Activated naive CD4-positive, alpha-beta T cell treated with anti-CD3 and anti-CD28 coated beads for 36 hours (primary cell): Measurements from ENCODE around the gene MTHFD1L. TPM values are rescaled to one million over a fixed set of nuclear protein-coding genes. Genes with fewer than 3 reads are reported as not detected.
"Not testable (repeated sequence)": the region's sequence is repeated elsewhere in the genome, so short reads cannot be mapped to it uniquely, and the experiment has no call there.

ENCODE experiments used
- CTCF ChIA-PET: fragments of 350-600 bp; sonication (Branson Sonifier 250); formaldehyde crosslinking; loops from one replicate; lab custom pipeline; 2021; ENCODE audit warnings: antibody characterized with exemption; lab: Charles Lee
- DNase-seq: peaks from one replicate; pipeline ENCODE4 v3.0.0-alpha.2; 2020
- H3K27ac Mint-ChIP-seq: one replicate; pipeline ENCODE4 v1.8.0; 2021; ENCODE audit warnings: mild to moderate bottlenecking, mixed read lengths
- H3K27me3 Mint-ChIP-seq: one replicate; pipeline ENCODE4 v1.8.0; 2021; ENCODE audit warnings: low read depth, mixed read lengths
- H3K36me3 Mint-ChIP-seq: one replicate; pipeline ENCODE4 v1.8.0; 2021; ENCODE audit warnings: low read depth, mixed read lengths
- H3K4me1 Mint-ChIP-seq: one replicate; pipeline ENCODE4 v1.8.0; 2021; ENCODE audit warnings: low read depth, mixed read lengths
- H3K4me3 Mint-ChIP-seq: one replicate; pipeline ENCODE4 v1.8.0; 2021; ENCODE audit warnings: mild to moderate bottlenecking, moderate library complexity, mixed read lengths
- H3K9me3 Mint-ChIP-seq: one replicate; pipeline ENCODE4 v1.8.0; 2021; ENCODE audit warnings: mixed read lengths
- intact Hi-C: fragments of 100-400 bp; cut with micrococcal nuclease; formaldehyde crosslinking; loops from one replicate; pipeline ENCODE4 v1.15.1; 2023
- total RNA-seq, 2 experiments: library from RNA; stranded (reverse); gene quantifications; one replicate each; pipeline ENCODE4 v1.2.3, GENCODE V29; 2021

The MTHFD1L gene
- total RNA-seq, 2 experiments from 2014 or later, result 181 to 194 TPM

DNA sequence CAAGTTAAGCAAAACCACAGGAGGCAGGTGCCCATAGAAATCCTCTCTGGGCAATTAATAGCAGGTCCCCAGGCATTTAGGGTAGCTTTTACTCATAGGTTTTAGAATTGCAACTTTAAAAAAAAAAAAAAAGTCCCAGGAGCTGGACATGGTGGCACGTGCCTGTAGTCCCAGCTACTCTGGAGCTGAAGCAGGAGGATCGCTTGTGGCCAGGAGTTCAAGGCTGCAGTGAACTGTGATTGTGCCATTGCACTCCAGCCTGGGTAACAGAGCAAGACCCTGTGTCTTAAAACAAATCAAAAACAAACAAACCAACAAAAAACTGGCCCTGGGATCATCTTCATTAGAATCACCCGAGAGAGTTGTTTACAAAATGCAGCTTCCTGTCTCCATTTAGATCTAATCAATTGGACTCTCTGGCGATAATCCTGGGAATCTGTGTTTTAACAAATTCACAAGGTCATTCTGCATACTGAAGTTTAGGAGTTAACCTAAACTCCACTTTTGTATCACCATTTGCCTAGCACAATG is 242.5 kb downstream of the MTHFD1L start:
- peaks cover 9% of the 10 kb centered on the region for H3K36me3 Mint-ChIP-seq
- H3K4me3 Mint-ChIP-seq, result no peak overlapping the region
- H3K27ac Mint-ChIP-seq, result no peak overlapping the region
- no peaks in the 10 kb centered on the region for H3K4me1 Mint-ChIP-seq
- peaks cover 4% of the 10 kb centered on the region for H3K27me3 Mint-ChIP-seq
- intact Hi-C loops, result no loop called here
- CTCF ChIA-PET, result no interaction called here
- no peaks in the 10 kb centered on the region for H3K9me3 Mint-ChIP-seq
- DNase-seq, result no peak

DNA sequence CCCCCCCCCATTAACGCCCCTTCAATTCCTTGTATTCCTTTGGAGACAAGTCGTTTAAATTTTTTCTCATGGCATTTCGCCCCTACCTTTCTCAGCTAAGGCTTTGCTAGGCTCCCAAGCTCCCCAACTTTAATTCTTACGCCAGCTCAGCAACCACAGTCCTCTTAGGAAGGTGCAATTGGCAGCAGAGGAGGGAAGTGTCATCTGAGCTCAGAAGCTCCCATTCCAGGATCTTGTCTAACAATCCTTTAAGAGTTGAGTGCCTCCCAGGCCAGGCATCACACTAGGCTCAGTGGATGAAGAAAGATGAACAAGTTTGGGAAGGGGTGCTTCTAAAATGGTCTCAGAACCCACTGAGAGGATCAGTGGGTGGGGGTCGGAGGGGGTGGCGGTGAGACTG is 243.0 kb downstream of the MTHFD1L start:
- DNase-seq, result no peak
- intact Hi-C loops, result no loop called here
- Mint-ChIP-seq H3K27me3 (peaks cover 4% of the 10 kb centered on the region), H3K4me1 (no peaks in the 10 kb centered on the region), H3K4me3 (no peak overlapping the region), H3K9me3 (no peaks in the 10 kb centered on the region), H3K27ac (no peak overlapping the region), H3K36me3 (peaks cover 5% of the 10 kb centered on the region)
- CTCF ChIA-PET, result no interaction called here

DNA sequence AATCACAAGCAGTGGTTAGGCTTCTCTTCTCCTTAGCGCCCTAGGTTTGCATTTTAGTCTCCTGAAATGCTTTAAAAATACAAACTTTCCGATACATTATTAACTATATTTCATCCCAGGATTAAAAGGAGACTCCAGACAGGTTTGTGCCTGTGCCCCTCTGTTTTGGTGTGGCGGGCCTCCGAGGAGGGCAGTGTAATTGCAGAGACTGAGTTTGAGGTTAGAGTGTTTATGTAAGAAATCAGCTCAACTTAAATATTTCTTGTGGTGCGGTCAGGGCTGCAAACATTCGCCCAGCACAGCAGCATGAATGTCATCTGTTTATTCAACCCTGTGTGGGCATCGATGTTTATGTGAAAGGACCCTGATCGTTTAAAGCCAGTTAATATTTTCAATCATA is 243.9 kb downstream of the MTHFD1L start:
- Mint-ChIP-seq H3K27me3 (peaks cover 4% of the 10 kb centered on the region), H3K27ac (no peak overlapping the region), H3K9me3 (no peaks in the 10 kb centered on the region), H3K4me1 (no peaks in the 10 kb centered on the region), H3K36me3 (peaks cover 2% of the 10 kb centered on the region), H3K4me3 (no peak overlapping the region)
- CTCF ChIA-PET, result interaction anchor here (0.6 kb wide), 1 partner anchor 43 kb away, joined by 5 read pairs; no protein-coding TSS in a partner anchor
- no peak for DNase-seq
- intact Hi-C loops, result no loop called here

DNA sequence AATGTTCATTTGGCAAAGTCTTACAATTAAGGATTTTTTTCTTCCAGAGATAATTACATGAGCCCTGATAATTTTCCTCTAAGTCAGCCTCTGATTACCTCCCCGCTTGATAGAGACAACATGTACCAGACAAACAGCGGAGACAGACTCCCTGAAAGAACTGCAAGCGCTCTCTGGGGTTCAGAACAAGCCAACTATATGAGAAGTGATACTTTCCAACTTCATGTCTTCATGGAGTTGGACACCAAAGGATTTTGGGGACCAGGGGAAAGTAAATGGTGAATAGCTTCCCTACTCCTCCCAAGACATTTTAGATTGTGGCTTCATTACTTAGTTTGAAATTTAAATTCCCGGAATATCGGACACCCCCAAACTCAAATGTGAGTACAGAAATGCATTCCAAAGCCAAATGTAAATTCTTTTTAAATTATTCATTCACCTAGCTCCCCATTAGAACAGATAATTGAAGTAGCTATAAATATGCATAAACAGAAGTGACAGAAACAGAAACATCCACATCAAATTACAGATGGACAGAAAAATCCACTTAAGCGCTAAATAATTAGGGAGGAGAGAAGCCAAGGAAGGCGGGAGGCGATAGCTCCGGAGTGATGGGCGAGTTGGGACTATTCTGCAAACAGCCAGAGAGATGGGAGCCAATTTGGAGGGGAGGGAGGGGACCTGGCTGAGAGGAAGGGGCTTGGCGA is 244.5 kb downstream of the MTHFD1L start:
- intact Hi-C loops, result no loop called here
- DNase-seq, result no peak
- Mint-ChIP-seq H3K27ac (no peak overlapping the region), H3K27me3 (peaks cover 4% of the 10 kb centered on the region), H3K4me1 (no peaks in the 10 kb centered on the region), H3K9me3 (no peaks in the 10 kb centered on the region), H3K4me3 (no peak overlapping the region), H3K36me3 (peaks cover under 1% of the 10 kb centered on the region)
- CTCF ChIA-PET, result interaction anchor here (0.7 kb wide), 1 partner anchor 226 kb away, joined by 3 read pairs; no protein-coding TSS in a partner anchor

DNA sequence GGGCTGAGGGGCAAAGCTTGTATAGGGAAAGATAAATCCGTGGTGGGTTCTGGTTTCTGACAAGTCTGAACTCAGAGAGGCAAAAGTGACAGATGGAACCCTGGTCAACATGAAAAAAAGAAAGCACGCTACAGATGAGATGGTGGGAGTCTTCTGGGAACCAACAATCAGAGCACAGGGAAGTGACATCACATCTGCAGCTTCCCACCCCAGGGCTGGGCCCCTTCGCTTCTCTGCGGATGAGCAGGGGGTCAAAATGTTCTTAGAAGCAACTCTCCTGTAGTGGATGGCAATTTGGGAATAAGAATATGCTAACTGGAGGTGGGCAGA is 245.0 kb downstream of the MTHFD1L start:
- intact Hi-C loops, result no loop called here
- peaks cover 1% of the 10 kb centered on the region for H3K9me3 Mint-ChIP-seq
- no peaks in the 10 kb centered on the region for H3K36me3 Mint-ChIP-seq
- CTCF ChIA-PET, result interaction anchor here (0.7 kb wide), 1 partner anchor 225 kb away, joined by 3 read pairs; no protein-coding TSS in a partner anchor
- H3K27ac Mint-ChIP-seq, result no peak overlapping the region
- no peaks in the 10 kb centered on the region for H3K4me1 Mint-ChIP-seq
- H3K4me3 Mint-ChIP-seq, result no peak overlapping the region
- peaks cover 4% of the 10 kb centered on the region for H3K27me3 Mint-ChIP-seq
- DNase-seq, result no peak

DNA sequence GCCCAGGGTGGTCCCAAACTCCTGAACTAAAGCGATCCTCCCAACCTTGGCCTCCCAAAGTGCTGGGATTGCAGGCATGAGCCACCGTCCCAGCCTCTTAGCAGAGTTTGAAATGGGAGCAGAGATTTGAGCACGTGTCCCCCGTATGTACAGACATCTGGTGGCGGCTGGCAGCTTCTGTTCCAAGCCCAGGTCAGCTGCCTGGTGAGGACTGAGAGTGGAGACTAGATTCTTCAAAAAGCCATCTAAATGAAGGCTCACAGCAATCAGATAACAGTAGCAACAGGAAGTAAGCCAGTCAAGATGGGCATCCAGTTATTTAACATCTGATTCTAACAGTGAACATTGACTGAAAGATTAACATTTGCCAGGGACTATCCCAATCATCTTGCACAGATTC is 246.2 kb downstream of the MTHFD1L start:
- DNase-seq, result no peak
- Mint-ChIP-seq H3K27ac (no peak overlapping the region), H3K27me3 (peaks cover 4% of the 10 kb centered on the region), H3K9me3 (peaks cover 1% of the 10 kb centered on the region), H3K4me3 (no peak overlapping the region), H3K36me3 (no peaks in the 10 kb centered on the region), H3K4me1 (no peaks in the 10 kb centered on the region)
- intact Hi-C loops, result no loop called here
- CTCF ChIA-PET, result interaction anchor here (1.3 kb wide), 1 partner anchor 213 kb away, joined by 3 read pairs; no protein-coding TSS in a partner anchor

DNA sequence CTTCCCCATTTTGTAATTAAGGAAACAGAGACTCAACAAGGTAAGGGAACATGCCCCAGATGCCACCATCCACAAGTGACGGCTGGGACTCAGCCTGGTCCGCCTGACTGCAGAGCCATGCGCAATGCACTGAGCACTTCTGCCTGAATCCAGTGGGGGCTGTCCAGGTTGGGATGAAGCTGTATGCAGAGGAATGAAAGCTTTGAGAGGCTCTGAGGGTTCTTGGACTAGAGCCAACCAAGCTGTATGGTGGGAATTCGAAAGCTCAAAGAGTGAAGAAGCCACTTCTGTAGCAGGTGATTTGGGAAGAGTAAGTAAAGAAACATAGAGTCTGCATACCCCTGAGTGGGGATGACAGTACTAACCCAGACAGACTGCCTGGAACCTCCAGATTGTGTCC is 246.6 kb downstream of the MTHFD1L start:
- H3K9me3 Mint-ChIP-seq, result peaks cover 1% of the 10 kb centered on the region
- no peak overlapping the region for H3K27ac Mint-ChIP-seq
- no peak overlapping the region for H3K4me3 Mint-ChIP-seq
- H3K4me1 Mint-ChIP-seq, result no peaks in the 10 kb centered on the region
- intact Hi-C loops, result no loop called here
- no peak for DNase-seq
- H3K36me3 Mint-ChIP-seq, result no peaks in the 10 kb centered on the region
- CTCF ChIA-PET, result interaction anchor here (1.3 kb wide), 1 partner anchor 212 kb away, joined by 3 read pairs; no protein-coding TSS in a partner anchor
- peaks cover 4% of the 10 kb centered on the region for H3K27me3 Mint-ChIP-seq

DNA sequence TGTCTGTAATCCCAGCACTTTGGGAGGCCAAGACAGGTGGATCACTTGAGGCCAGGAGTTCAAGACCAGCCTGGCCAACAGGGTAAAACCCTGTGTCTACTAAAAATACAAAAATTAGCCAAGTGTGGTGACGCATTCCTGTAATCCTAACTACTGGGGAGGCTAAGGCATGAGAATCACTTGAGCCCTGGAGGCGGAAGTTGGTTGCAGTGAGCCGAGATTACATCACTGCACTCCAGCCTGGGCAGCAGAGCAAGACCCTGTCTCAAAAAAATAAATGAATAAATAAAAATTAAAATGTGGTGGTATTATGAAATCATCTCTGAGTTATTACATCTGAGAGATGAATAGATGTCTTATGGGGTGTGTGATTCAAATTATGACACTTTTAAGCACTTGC is 247.4 kb downstream of the MTHFD1L start:
- H3K27me3 Mint-ChIP-seq, H3K9me3 Mint-ChIP-seq, intact Hi-C loops, H3K36me3 Mint-ChIP-seq, H3K4me3 Mint-ChIP-seq, H3K27ac Mint-ChIP-seq, CTCF ChIA-PET, H3K4me1 Mint-ChIP-seq, DNase-seq: not testable (repeated sequence)

DNA sequence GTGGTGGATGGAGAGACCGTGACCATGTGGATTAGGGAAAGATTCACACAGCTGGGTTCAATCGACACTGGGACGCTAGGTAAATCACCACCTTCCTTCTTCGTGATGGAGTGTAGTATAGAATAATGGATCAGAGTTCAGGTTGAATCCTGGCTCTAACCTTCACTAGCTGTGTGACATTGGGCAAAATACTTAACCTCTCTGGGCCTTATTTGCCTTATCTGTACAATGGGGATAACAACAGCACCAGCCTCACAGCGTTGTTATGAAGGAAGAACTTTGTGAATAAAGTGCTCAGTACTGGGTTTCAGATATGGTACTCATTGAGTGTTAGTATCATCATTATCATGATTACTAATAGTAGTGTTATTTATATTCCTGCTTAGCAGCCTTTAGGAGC is 248.1 kb downstream of the MTHFD1L start:
- Mint-ChIP-seq H3K27me3 (peaks cover under 1% of the 10 kb centered on the region), H3K4me1 (no peaks in the 10 kb centered on the region), H3K27ac (no peak overlapping the region), H3K36me3 (no peaks in the 10 kb centered on the region), H3K9me3 (peaks cover 1% of the 10 kb centered on the region), H3K4me3 (no peak overlapping the region)
- CTCF ChIA-PET, result no interaction called here
- intact Hi-C loops, result no loop called here
- no peak for DNase-seq

DNA sequence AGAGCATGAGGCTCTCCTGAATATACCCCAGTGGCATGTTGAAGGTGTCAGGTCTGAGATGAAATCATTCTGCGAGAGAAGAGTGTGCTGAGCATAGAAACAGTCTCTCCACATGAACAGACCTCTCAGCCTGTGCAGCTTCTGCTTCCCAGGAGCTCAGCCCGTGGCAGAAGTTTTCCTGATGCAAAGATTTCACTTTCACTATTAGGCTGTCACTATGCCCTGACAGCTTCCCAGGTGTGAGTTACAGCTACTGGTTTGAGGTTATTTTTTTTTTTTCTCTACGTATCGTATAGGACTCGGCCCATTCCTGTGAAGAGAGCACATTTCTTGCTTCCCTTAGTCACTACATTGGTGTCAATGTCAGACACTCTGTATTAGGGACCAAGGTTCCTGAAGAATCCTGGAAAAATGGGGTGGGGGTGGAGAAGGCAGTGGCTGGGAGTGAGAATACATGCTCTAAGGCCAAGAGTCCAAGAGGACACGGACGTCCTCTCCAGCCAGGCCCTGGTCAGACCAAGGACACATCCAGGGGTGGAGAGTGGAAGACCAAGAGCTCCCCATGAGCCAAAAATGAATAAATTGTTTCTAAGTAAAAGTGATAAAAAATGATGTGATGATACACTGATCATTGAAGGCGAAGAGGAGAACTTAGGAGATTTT is 253.1 kb downstream of the MTHFD1L start:
- Mint-ChIP-seq H3K4me1 (no peaks in the 10 kb centered on the region), H3K4me3 (no peak overlapping the region), H3K9me3 (peaks cover 1% of the 10 kb centered on the region), H3K36me3 (no peaks in the 10 kb centered on the region), H3K27ac (no peak overlapping the region), H3K27me3 (no peaks in the 10 kb centered on the region)
- intact Hi-C loops, result no loop called here
- CTCF ChIA-PET, result interaction anchor here (0.7 to 1.3 kb wide), 3 partner anchors 54 to 206 kb away, joined by 3 to 4 read pairs (median 3); no protein-coding TSS in a partner anchor
- no peak for DNase-seq

DNA sequence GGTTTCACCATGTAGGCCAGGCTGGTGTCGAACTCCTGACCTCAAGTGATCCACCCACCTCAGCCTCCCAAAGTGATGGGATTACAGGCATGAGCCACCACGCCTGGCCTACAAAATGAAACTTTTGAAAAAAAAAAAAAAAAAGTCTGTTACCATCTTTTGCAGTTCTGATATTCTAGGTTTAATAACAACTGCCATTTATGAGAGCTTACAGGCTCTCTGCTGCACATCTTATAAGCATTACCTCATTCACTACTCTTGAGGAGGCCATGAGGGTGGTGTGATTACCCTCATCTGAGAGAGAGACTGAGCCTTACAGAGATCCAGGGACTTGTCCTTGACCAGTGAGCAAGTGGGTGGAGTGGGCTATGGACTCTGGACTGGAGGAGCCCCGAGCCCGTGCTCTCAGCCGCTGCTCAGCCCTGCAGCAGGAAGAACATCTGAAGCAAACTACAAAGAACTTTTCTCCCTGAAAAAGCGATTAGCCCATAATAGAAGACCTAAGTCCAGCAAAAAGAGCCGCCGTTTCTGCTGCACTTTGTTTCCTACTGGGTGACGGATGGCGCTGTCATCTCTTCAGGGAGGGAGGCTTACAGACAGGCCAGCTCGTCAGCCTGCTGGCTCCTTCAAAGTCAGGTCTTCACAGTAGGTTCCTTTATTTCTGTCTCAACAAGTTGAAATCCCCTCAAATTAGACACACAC is 254.5 kb downstream of the MTHFD1L start:
- Mint-ChIP-seq H3K4me1 (no peaks in the 10 kb centered on the region), H3K9me3 (peaks cover 1% of the 10 kb centered on the region), H3K4me3 (no peak overlapping the region), H3K27me3 (peaks cover 2% of the 10 kb centered on the region), H3K27ac (no peak overlapping the region), H3K36me3 (no peaks in the 10 kb centered on the region)
- CTCF ChIA-PET, result interaction anchor here (0.9 to 1.2 kb wide), 2 partner anchors 106 to 205 kb away, joined by 3 to 4 read pairs; no protein-coding TSS in a partner anchor
- DNase-seq, result no peak
- intact Hi-C loops, result no loop called here

DNA sequence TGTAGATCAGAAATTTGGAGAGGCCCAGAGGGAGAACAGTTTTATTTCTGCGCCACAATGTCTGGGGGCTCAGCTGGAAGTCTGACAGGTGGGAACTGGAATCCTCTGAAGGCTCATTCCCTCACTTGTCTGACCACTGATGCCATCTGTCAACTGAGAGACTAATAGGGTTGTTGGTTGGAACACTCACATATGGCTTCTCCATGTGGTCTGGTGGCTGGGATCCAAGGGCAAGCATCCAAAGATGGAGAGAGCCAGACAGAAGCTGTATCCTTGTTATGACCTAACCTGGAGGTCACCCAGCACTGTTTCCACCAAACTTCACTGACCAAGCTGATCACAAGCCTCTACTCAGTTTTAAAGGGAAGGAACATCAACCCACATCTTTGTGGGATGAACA is 256.4 kb downstream of the MTHFD1L start:
- H3K27ac Mint-ChIP-seq, result no peak overlapping the region
- H3K9me3 Mint-ChIP-seq, result no peaks in the 10 kb centered on the region
- no peaks in the 10 kb centered on the region for H3K36me3 Mint-ChIP-seq
- peaks cover 2% of the 10 kb centered on the region for H3K4me1 Mint-ChIP-seq
- intact Hi-C loops, result no loop called here
- H3K4me3 Mint-ChIP-seq, result no peak overlapping the region
- CTCF ChIA-PET, result no interaction called here
- peaks cover 2% of the 10 kb centered on the region for H3K27me3 Mint-ChIP-seq
- no peak for DNase-seq
